ENCODE measurements around the gene IFFO2. TPM values are rescaled to one million over a fixed set of nuclear protein-coding genes. Genes with fewer than 3 reads are reported as not detected.

Gene IFFO2
- total RNA-seq, 2 donors from 2014 or later, result 24.8 to 27.7 TPM

DNA sequence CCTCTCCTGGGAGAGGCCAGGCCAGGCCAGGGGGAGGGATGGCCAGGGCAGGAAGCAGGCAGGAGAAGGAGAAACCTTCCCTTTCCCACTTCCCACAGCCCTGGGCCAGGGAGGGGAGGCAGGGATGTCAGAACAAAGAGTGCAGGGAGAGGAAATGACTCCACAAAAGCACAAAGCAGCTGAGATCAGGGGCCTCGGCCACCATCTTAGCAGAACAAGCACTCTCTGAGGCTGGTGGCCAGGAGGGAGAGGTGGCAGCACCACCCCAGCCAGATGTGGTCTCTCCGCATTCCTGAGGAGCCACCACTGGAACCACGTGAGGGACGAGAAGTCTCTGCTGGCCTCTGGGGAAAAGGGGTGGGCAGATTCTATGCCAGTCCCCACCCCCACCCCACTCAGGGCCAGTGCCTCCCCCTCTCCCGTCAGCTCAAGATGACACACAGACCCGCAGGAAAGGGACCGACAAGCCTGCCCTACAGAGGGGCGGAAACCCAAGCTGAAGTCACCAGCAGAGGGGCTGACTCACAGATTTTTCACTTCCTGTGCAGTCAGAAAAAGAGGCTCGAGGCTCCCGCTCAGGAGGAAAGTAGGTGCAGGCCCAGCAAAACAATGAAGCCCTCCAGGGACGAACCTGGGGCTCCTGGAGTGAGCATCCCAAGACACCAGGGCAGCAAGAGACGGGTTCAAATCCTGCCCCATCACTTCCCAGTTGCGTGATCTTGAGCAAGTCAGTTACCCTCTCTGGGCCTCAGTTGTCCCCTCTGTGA is 30.0 kb downstream of the IFFO2 start:
- H3K36me3 ChIP-seq, result no peaks in the 10 kb centered on the region
- H3K4me3 ChIP-seq, result peak overlapping the region; percentile 33
- H3K27ac ChIP-seq, result peak overlapping the region; percentile 94
- ATAC-seq (ENCODE audit: insufficient number of reproducible peaks, low FRiP score, low read depth), result peak; percentile 56
- DNase-seq (ENCODE audit: low spot score), result peak; percentile 74
- H3K9me3 ChIP-seq, result no peaks in the 10 kb centered on the region
- peaks cover 61 to 76% of the 10 kb centered on the region in 2 donors for H3K4me1 ChIP-seq (ENCODE audit: control insufficient read depth in 1 of 2, low read depth in 2 of 2)
- TF ChIP-seq, protein P1, sequence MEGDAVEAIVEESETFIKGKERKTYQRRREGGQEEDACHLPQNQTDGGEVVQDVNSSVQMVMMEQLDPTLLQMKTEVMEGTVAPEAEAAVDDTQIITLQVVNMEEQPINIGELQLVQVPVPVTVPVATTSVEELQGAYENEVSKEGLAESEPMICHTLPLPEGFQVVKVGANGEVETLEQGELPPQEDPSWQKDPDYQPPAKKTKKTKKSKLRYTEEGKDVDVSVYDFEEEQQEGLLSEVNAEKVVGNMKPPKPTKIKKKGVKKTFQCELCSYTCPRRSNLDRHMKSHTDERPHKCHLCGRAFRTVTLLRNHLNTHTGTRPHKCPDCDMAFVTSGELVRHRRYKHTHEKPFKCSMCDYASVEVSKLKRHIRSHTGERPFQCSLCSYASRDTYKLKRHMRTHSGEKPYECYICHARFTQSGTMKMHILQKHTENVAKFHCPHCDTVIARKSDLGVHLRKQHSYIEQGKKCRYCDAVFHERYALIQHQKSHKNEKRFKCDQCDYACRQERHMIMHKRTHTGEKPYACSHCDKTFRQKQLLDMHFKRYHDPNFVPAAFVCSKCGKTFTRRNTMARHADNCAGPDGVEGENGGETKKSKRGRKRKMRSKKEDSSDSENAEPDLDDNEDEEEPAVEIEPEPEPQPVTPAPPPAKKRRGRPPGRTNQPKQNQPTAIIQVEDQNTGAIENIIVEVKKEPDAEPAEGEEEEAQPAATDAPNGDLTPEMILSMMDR (IDR thresholded peaks at IDR 0.05), result no peak
- no peaks in the 10 kb centered on the region for H3K27me3 ChIP-seq (replicated peaks; ENCODE audit: insufficient read depth)

DNA sequence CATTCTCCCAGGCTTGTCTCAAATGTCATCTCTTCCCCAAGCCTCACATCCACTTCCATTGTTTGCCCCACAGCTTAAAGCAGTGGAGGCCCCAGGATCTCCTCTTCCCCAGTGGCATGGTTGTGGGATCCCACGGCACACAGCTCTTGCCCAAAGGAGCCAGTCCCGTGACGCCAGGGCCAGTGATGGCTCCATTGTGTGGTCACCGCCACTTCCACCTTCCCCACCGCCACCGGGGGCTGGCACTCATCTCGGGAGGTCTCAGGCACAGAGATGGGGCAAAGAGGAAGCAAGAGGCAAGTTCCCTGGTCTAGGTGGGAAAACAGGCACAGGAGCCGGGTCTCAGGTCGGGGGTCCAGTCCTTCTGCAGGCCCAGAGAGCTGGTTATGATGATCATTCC is 31.2 kb downstream of the IFFO2 start:
- TF ChIP-seq, protein P1 (IDR thresholded peaks at IDR 0.05), result no peak
- Histone ChIP-seq H3K27me3 (replicated peaks; ENCODE audit: insufficient read depth) (no peaks in the 10 kb centered on the region), H3K27ac (peak overlapping the region; percentile 94 to 98), H3K4me3 (no peak overlapping the region), H3K4me1 (ENCODE audit: control insufficient read depth in 1 of 2, low read depth in 2 of 2) (peaks cover 63 to 86% of the 10 kb centered on the region in 2 donors), H3K9me3 (no peaks in the 10 kb centered on the region), H3K36me3 (peaks cover 6% of the 10 kb centered on the region)
- DNase-seq (ENCODE audit: low spot score) (no peak), ATAC-seq (ENCODE audit: insufficient number of reproducible peaks, low FRiP score, low read depth) (no peak)

DNA sequence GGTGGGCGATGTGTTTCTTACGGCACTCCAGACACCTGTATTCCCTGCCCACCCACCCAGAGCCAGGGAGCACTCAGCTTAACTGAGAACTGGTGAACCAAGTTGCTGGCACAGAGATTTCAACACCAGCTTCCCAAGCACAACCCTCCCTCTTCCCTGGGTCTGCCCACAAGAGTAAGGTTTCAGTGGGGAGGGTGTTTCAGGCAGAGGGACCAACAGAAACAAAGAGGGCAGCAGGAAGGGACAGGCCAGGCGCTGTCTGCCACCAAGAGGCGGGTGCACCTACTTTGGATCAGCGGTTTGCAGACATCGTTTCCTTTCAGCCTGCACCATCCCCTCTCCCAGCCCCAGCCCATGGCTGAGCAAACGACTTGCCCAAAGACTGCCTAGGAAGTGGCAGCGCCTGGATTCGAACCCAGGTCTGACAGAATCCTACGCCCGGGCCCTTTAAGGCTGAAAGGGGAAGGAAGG is 32.2 kb downstream of the IFFO2 start:
- peaks cover 60 to 78% of the 10 kb centered on the region in 2 donors for H3K4me1 ChIP-seq (ENCODE audit: control insufficient read depth in 1 of 2, low read depth in 2 of 2)

DNA sequence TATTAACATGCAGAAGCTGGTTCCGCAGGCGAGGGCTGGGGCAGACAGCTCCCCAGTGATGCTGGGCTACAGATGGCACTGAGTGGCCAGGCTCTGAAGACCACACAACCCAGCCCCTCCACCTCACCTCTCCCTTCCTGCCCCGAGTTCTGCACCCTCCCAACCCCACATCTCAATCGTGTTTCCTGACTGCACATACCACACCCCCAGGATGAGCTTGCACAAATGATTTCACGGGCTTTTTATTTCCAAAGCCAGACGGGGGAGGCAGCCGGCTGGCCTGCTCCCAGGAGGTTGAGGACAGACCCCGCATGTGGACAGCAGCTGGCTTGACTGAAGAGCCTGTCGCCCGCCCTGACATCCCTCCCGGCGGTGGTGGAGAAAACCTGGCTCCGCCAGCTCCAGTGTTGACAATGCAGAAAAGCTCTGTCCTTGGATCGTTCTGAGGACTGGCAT is 32.7 kb downstream of the IFFO2 start:
- ATAC-seq (ENCODE audit: insufficient number of reproducible peaks, low FRiP score, low read depth), result no peak
- TF ChIP-seq, protein P1 (IDR thresholded peaks at IDR 0.05), result no peak
- Histone ChIP-seq H3K4me1 (ENCODE audit: control insufficient read depth in 1 of 2, low read depth in 2 of 2) (peaks cover 58 to 73% of the 10 kb centered on the region in 2 donors), H3K27me3 (replicated peaks; ENCODE audit: insufficient read depth) (no peaks in the 10 kb centered on the region), H3K27ac (peak overlapping the region; percentile 94 to 98), H3K9me3 (no peaks in the 10 kb centered on the region), H3K4me3 (peak overlapping the region; percentile 63), H3K36me3 (peaks cover 13% of the 10 kb centered on the region)
- DNase-seq (ENCODE audit: low spot score), result no peak

More for the DNA sequence above, 32.2 kb downstream of the IFFO2 start:
- TF ChIP-seq, protein P1 (IDR thresholded peaks at IDR 0.05), result no peak
- Histone ChIP-seq H3K9me3 (no peaks in the 10 kb centered on the region), H3K4me3 (peak overlapping the region; percentile 63), H3K27me3 (replicated peaks; ENCODE audit: insufficient read depth) (no peaks in the 10 kb centered on the region), H3K36me3 (peaks cover 13% of the 10 kb centered on the region), H3K27ac (peak overlapping the region; percentile 94 to 98)
- ATAC-seq (ENCODE audit: insufficient number of reproducible peaks, low FRiP score, low read depth) (no peak), DNase-seq (ENCODE audit: low spot score) (no peak)

DNA sequence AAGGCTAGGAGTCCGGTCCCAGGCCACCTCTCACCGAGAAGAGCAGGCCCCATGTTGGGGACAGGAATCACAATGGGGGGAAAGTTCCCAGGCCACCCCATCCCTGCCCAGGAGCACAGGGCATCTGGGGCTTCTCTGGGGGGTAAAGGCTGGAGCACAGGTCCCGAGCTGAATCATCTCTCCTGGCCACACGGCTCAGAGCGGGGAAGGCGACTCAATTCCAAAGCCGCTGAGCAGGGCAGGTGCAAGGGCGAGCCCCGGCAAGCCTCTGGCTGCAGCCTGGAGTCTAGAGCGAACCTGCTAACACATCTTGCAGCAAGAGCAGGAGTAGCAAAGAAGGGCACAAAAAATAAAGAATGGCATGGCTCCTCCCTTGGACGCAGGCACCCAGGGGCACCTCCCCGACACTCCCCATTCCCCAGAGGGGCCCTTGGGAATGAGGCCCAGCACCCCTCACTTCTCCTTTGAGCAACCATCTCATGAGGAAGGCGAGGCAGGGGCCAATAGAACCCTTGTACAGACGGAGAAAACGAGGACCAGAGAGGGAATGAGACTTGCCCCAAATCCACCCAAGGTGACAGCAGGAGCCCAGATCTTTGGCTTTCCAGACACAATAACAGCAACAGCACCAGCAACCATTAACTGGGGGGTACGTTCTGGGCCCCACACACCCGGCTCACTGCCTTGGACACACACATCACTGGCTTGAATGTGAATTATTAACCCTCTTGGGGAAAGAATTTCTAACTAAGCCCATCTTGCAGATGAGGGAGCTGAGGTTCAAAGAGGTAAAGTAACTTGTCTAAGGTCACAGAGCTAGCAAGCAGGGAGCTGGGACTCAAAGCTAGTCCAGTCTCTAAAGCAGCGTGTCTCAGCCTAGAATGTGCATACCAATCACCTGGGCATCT is 33.4 kb downstream of the IFFO2 start:
- Histone ChIP-seq H3K4me1 (ENCODE audit: control insufficient read depth in 1 of 2, low read depth in 2 of 2) (peaks cover 52 to 67% of the 10 kb centered on the region in 2 donors), H3K27ac (peak overlapping the region; percentile 94 to 98)

More for the DNA sequence above, 33.4 kb downstream of the IFFO2 start:
- TF ChIP-seq, protein P1 (IDR thresholded peaks at IDR 0.05), result no peak
- H3K36me3 ChIP-seq, result peaks cover 15% of the 10 kb centered on the region
- ATAC-seq (ENCODE audit: insufficient number of reproducible peaks, low FRiP score, low read depth) (no peak), DNase-seq (ENCODE audit: low spot score) (no peak)
- H3K27me3 ChIP-seq (replicated peaks; ENCODE audit: insufficient read depth), result no peaks in the 10 kb centered on the region
- no peaks in the 10 kb centered on the region for H3K9me3 ChIP-seq
- H3K4me3 ChIP-seq, result peak overlapping the region; percentile 63
